ENCODE results near the gene SNX10.

GRCh38 chr7:26343837-26344236, 52.2 kb downstream of the SNX10 start:
- TF ChIP-seq CTCF (IDR thresholded peaks at IDR 0.05) (no peak), POLR2A (IDR thresholded peaks at IDR 0.05) (no peak), POLR2AphosphoS5 (IDR thresholded peaks at IDR 0.05) (no peak)

All from breast epithelium (tissue), 3 donors.